GM12878 (cell line): Measurements from ENCODE around the gene DNAH9. TPM values are rescaled to one million over a fixed set of nuclear protein-coding genes. Genes with fewer than 3 reads are reported as not detected.

Experiments
- ATAC-seq: fragments of 200-7000 bp; cut with Tn5 transposase; 3 replicates; pipeline ENCODE4 v1.9.1; 2020; ENCODE audit warnings: mild to moderate bottlenecking, moderate library complexity
- BruUV-seq: library from RNA; stranded (reverse); fragments of 400-500 nt; replicated peaks from 2 replicates; lab custom pipeline; 2021; lab: Mats Ljungman, UMichigan
- CTCF ChIA-PET: fragments of 300-600 bp; sonication (Branson Sonifier 250); formaldehyde crosslinking; extraction: SDS; loops from one replicate; lab custom pipeline; 2021; ENCODE audit warnings: inconsistent platforms; lab: Yijun Ruan, JAX
- POLR2A ChIA-PET: fragments of 350-600 bp; formaldehyde crosslinking; extraction: SDS; loops from one replicate; lab custom pipeline; 2021; ENCODE audit warnings: inconsistent platforms; lab: Charles Lee
- RAD21 ChIA-PET: fragments of 300-600 bp; sonication (Branson Sonifier 250); formaldehyde crosslinking; loops from one replicate; lab custom pipeline; 2023; ENCODE audit warnings: antibody characterized with exemption; ENCODE audit not compliant: unreplicated experiment; lab: Charles Lee
- SMC1A ChIA-PET: fragments of 300-600 bp; sonication (Branson Sonifier 250); formaldehyde crosslinking; loops from one replicate; lab custom pipeline; 2023; ENCODE audit not compliant: unreplicated experiment, uncharacterized antibody; lab: Charles Lee
- DNase-seq: peaks from one replicate; pipeline ENCODE4 v3.0.0-alpha.2; 2011; ENCODE audit warnings: low read depth, low spot score
- FAIRE-seq: peaks from 3 replicates; lab custom pipeline; 2011; peaks lifted over from hg19 to GRCh38; lab: Jason Lieb, UNC
- H2AFZ ChIP-seq: 2 replicates; pipeline ENCODE4 v1.6.0; 2011; ENCODE audit warnings: low read depth, low read length, control low read depth; ENCODE audit not compliant: control insufficient read depth
- H3K27ac ChIP-seq: 2 replicates; pipeline ENCODE4 v1.5.1; 2011; ENCODE audit warnings: control low read depth; ENCODE audit not compliant: control insufficient read depth, insufficient read depth
- H3K27me3 ChIP-seq, 2 experiments: replicated peaks in 1 of 2; 2 replicates each; pipeline versions ENCODE4 v1.6.0 to v1.6.1; 2011; ENCODE audit warnings: low read length in 1 of 2; ENCODE audit not compliant: control insufficient read depth in 2 of 2, insufficient read depth in 2 of 2
- H3K36me3 ChIP-seq, 2 experiments: 2 replicates each; pipeline ENCODE4 v1.5.1; 2011; ENCODE audit warnings: low read length in 1 of 2; ENCODE audit not compliant: control insufficient read depth in 2 of 2, insufficient read depth in 2 of 2
- H3K4me1 ChIP-seq: 2 replicates; pipeline ENCODE4 v1.6.1; 2011; ENCODE audit warnings: mild to moderate bottlenecking, low read length, moderate library complexity, mixed read lengths; ENCODE audit not compliant: control insufficient read depth, insufficient read depth
- H3K4me2 ChIP-seq: 2 replicates; pipeline ENCODE4 v1.6.0; 2011; ENCODE audit warnings: control low read depth; ENCODE audit not compliant: control insufficient read depth, insufficient read depth
- H3K4me3 ChIP-seq: fragments of 200-600 bp; sonication (generic); 2 replicates; pipeline ENCODE4 v1.5.1; 2016
- H3K79me2 ChIP-seq: 2 replicates; pipeline ENCODE4 v1.6.0; 2011; ENCODE audit warnings: low read length; ENCODE audit not compliant: control insufficient read depth, insufficient read depth
- H3K9ac ChIP-seq: 2 replicates; pipeline ENCODE4 v1.8.0; 2011; ENCODE audit warnings: low read length, control low read depth, mixed read lengths; ENCODE audit not compliant: control insufficient read depth, insufficient read depth
- H3K9me3 ChIP-seq: replicated peaks from 3 replicates; pipeline ENCODE4 v1.5.1; 2011; ENCODE audit warnings: mild to moderate bottlenecking, low read length; ENCODE audit not compliant: control insufficient read depth, insufficient read depth
- H4K20me1 ChIP-seq: 2 replicates; pipeline ENCODE4 v1.6.0; 2011; ENCODE audit not compliant: control insufficient read depth, insufficient read depth
- CEBPB ChIP-seq, 2 experiments: fragments of 150-350 bp in 1 of 2; IDR thresholded peaks; 2 replicates each; pipeline ENCODE4 v1.6.1; 2012 to 2014; ENCODE audit warnings: low read depth in 2 of 2, low read length in 2 of 2, borderline replicate concordance in 1 of 2, inconsistent platforms in 1 of 2
- CHD2 ChIP-seq: IDR thresholded peaks from 2 replicates; pipeline ENCODE4 v1.6.1; 2011; ENCODE audit warnings: low read depth, low read length, improper control_type of control experiment, borderline replicate concordance
- ESRRA ChIP-seq: IDR thresholded peaks from 2 replicates; pipeline ENCODE4 v1.6.1; 2012; ENCODE audit warnings: mild to moderate bottlenecking, low read length, improper control_type of control experiment
- GABPA ChIP-seq: IDR thresholded peaks from 2 replicates; pipeline ENCODE4 v1.6.1; 2014; ENCODE audit warnings: antibody characterized with exemption, low read depth, mild to moderate bottlenecking, inconsistent platforms
- KDM1A ChIP-seq: fragments of 200-600 bp; sonication (generic); IDR thresholded peaks from 2 replicates; pipeline ENCODE4 v1.6.1; 2016; ENCODE audit warnings: borderline replicate concordance
- NFIC ChIP-seq: IDR thresholded peaks from 2 replicates; pipeline ENCODE4 v1.6.1; 2012; ENCODE audit warnings: low read depth, mild to moderate bottlenecking, inconsistent platforms, low read length, moderate library complexity
- POLR2A ChIP-seq: IDR thresholded peaks from 2 replicates; pipeline ENCODE4 v1.6.1; 2011; ENCODE audit warnings: low read depth, mild to moderate bottlenecking, low read length
- RELA ChIP-seq: fragments of 450-650 bp; IDR thresholded peaks from 2 replicates; pipeline ENCODE4 v1.8.0; 2014; ENCODE audit warnings: borderline replicate concordance; ENCODE audit not compliant: partially characterized antibody
- SMARCA5 ChIP-seq: fragments of 450-650 bp; IDR thresholded peaks from 2 replicates; pipeline ENCODE4 v1.6.1; 2017; ENCODE audit warnings: mild to moderate bottlenecking
- TAF1 ChIP-seq: IDR thresholded peaks from 2 replicates; pipeline ENCODE4 v1.6.1; 2011; ENCODE audit warnings: mild to moderate bottlenecking, low read depth, low read length, borderline replicate concordance
- ZZZ3 ChIP-seq: IDR thresholded peaks from 2 replicates; pipeline ENCODE4 v1.6.1; 2011; ENCODE audit warnings: low read depth; ENCODE audit not compliant: control insufficient read depth, insufficient read length
- WGBS: methylation state at CpG from one replicate; pipeline ENCODE4 v1.1.6; 2016; ENCODE audit warnings: low lambda C conversion rate; ENCODE audit not compliant: insufficient replicate concordance, insufficient coverage; ENCODE audit errors: missing lambda C conversion rate; 5-methylcytosine and 5-hydroxymethylcytosine counted together
- in situ Hi-C: fragments of 300-500 bp; cut with MboI; formaldehyde crosslinking; loops from 9 replicates; pipeline ENCODE4 v1.14.3; 2018; ENCODE audit warnings: mixed read lengths
- intact Hi-C: fragments of 100-400 bp; cut with micrococcal nuclease; formaldehyde crosslinking; loops from one replicate; pipeline ENCODE4 v1.14.2; 2022; ENCODE audit not compliant: unreplicated experiment
- polyA plus RNA-seq, 11 experiments: library from polyadenylated mRNA; depleted of rRNA in 4 of 11; unstranded in 6 of 11; stranded (reverse) in 5 of 11; fragments of >200 nt; fragmentation: Nextera tagmentation in 4 of 11; fragmentation: Illumina TruSeq in 1 of 11; extraction: Ambion mirVana in 4 of 11; extraction: Trizol in 1 of 11; gene quantifications; 1 replicate in 1 of 11; 2 replicates in 10 of 11; pipeline versions ENCODE4 v1.2.1 to v1.2.3, GENCODE V29; 2011 to 2016; ENCODE audit warnings: inconsistent platforms in 2 of 11, missing spikeins in 2 of 11, low read depth in 1 of 11
- total RNA-seq, 4 experiments: library from RNA; depleted of rRNA in 3 of 4; stranded (reverse); fragments of >200 nt in 3 of 4; fragmentation: Illumina TruSeq in 1 of 4; extraction: Trizol in 1 of 4; gene quantifications; 2 replicates each; pipeline versions ENCODE4 v1.2.1 to v1.2.3, GENCODE V29; 2013 to 2021
- TF ChIP-seq, protein P1 (sequence below): fragments of 450-650 bp; IDR thresholded peaks from 2 replicates; pipeline ENCODE4 v1.6.1; 2017; ENCODE audit warnings: antibody characterized with exemption, mild to moderate bottlenecking, moderate library complexity

DNAH9 gene
- total and polyA plus RNA-seq, 10 of the 15 experiments (the other 5 are each of a cell fraction or from before 2014, with no cell fraction given) = 0.10 to 0.40 (median 0.19) TPM; not detected in 7

DNA sequence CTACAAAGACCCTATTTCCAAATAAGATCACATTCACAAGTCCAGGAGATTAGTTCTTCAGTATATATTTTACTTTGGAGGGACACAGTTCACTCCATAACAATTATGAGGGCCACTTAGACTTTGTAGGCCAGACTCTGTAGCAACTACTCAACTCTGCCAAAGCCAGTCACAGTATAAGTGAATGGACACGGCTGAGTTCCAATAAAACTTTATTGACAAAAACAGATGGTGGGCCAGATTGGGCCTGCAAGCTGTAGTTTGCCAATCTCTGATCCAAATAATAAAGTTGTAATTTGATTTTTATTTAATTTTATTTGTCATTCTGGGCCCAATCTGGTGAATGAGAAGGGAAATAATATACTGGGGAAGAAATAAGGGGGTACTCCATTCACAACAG lies 297.9 kb downstream of the DNAH9 start:
- H3K4me2 ChIP-seq = no peak overlapping the region
- no peaks in the 10 kb centered on the region for H3K9me3 ChIP-seq
- TF ChIP-seq SMARCA5 (no peak), GABPA (no peak), CEBPB (IDR thresholded peaks at IDR 0.05; ENCODE audit: borderline replicate concordance in 1 of 2, low read depth in 2 of 2, low read length in 2 of 2) (no peak), ZZZ3 (no peak)
- TF ChIP-seq, all 136 proteins: peak for 0
- FAIRE-seq (no peak), DNase-seq (no peak), ATAC-seq (no peak)
- WGBS = 0% methylated on average over 1 of the region's 1 CpG
- BruUV-seq = no TSS peak
- ChIA-PET RAD21 (no interaction called here), POLR2A (no interaction called here), SMC1A (no interaction called here), CTCF (no interaction called here)
- no peaks in the 10 kb centered on the region for H3K79me2 ChIP-seq
- in situ Hi-C loops = no loop called here
- H3K9ac ChIP-seq = no peak overlapping the region
- H3K4me3 ChIP-seq = no peak overlapping the region
- intact Hi-C loops = no loop called here
- no peak overlapping the region for H3K27ac ChIP-seq
- H3K4me1 ChIP-seq = no peaks in the 10 kb centered on the region
- H3K36me3 ChIP-seq = no peaks in the 10 kb centered on the region
- H4K20me1 ChIP-seq = no peaks in the 10 kb centered on the region
- H2AFZ ChIP-seq = no peak overlapping the region
- H3K27me3 ChIP-seq = no peaks in the 10 kb centered on the region

DNA sequence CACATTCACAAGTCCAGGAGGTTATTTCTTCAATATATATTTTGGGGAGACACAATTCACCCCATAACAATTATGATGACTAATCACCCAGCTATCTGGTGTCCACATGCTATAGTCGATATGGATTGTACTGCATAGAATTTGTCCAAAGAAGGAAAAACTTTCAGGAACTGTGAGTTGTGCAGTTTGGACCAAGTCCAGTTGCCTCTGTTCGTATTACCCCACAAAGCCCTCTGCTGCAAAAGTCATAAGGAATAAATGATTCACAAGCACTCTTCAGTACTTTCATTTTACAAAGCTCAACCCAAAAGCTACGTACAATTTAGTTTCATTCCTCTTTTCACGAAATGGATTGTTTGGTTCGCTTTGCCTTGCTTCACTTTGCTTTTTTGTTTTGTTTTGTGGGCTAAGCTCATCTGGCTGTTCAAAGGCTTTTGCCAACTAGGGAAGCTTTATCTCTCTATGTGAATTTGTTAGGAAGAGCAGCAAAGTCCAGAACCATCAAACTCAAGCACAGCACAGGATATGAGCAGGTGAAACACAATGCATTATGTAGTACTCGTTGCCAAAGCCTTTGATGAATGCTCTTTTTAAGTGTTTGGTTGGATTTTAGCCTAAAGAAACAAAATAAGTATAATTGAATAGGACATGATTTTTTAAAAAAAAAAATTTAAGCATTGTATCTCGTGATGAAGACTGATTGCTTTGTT lies 300.4 kb downstream of the DNAH9 start:
- FAIRE-seq = no peak
- 22% methylated on average over 7 of the region's 7 CpGs for WGBS
- Histone ChIP-seq H3K4me2 (no peak overlapping the region), H3K9me3 (no peaks in the 10 kb centered on the region), H3K36me3 (no peaks in the 10 kb centered on the region), H3K27ac (no peak overlapping the region), H3K4me1 (no peaks in the 10 kb centered on the region), H3K9ac (no peak overlapping the region), H4K20me1 (no peaks in the 10 kb centered on the region), H3K4me3 (no peak overlapping the region), H3K79me2 (no peaks in the 10 kb centered on the region), H3K27me3 (no peaks in the 10 kb centered on the region), H2AFZ (no peak overlapping the region)
- POLR2A ChIA-PET = no interaction called here
- in situ Hi-C loops = no loop called here
- intact Hi-C loops = no loop called here
- SMC1A ChIA-PET = no interaction called here
- CTCF ChIA-PET = no interaction called here
- BruUV-seq = no TSS peak
- RAD21 ChIA-PET = no interaction called here
- no peak for DNase-seq
- no peak for ATAC-seq
- TF ChIP-seq ESRRA (no peak), POLR2A (no peak), NFIC (no peak), KDM1A (no peak), CHD2 (no peak), TAF1 (no peak), RELA (no peak)
- TF ChIP-seq, protein P1, sequence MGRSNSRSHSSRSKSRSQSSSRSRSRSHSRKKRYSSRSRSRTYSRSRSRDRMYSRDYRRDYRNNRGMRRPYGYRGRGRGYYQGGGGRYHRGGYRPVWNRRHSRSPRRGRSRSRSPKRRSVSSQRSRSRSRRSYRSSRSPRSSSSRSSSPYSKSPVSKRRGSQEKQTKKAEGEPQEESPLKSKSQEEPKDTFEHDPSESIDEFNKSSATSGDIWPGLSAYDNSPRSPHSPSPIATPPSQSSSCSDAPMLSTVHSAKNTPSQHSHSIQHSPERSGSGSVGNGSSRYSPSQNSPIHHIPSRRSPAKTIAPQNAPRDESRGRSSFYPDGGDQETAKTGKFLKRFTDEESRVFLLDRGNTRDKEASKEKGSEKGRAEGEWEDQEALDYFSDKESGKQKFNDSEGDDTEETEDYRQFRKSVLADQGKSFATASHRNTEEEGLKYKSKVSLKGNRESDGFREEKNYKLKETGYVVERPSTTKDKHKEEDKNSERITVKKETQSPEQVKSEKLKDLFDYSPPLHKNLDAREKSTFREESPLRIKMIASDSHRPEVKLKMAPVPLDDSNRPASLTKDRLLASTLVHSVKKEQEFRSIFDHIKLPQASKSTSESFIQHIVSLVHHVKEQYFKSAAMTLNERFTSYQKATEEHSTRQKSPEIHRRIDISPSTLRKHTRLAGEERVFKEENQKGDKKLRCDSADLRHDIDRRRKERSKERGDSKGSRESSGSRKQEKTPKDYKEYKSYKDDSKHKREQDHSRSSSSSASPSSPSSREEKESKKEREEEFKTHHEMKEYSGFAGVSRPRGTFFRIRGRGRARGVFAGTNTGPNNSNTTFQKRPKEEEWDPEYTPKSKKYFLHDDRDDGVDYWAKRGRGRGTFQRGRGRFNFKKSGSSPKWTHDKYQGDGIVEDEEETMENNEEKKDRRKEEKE = no peak
